Ectodermal cell (in vitro differentiated cells): ENCODE results near the gene L3MBTL3.
"Not testable (repeated sequence)": the region's sequence is repeated elsewhere in the genome, so short reads cannot be mapped to it uniquely, and the experiment has no call there.

Source experiments
- H3K27ac ChIP-seq: 2 replicates; pipeline ENCODE4 v1.7.0; 2013; ENCODE audit warnings: mild to moderate bottlenecking, low read depth, low read length; ENCODE audit not compliant: insufficient read depth, poor library complexity, severe bottlenecking
- H3K27me3 ChIP-seq: 2 replicates; pipeline ENCODE4 v1.7.0; 2013; ENCODE audit warnings: mild to moderate bottlenecking, low read length; ENCODE audit not compliant: insufficient read depth, control insufficient read depth, poor library complexity, severe bottlenecking
- H3K36me3 ChIP-seq: one replicate; pipeline ENCODE4 v1.7.0; 2013; ENCODE audit warnings: low read length; ENCODE audit not compliant: control insufficient read depth, insufficient read depth
- H3K4me1 ChIP-seq: one replicate; pipeline ENCODE4 v1.7.0; 2013; ENCODE audit warnings: low read length; ENCODE audit not compliant: control insufficient read depth, insufficient read depth
- H3K4me3 ChIP-seq: 2 replicates; pipeline ENCODE4 v1.7.0; 2013; ENCODE audit warnings: low read depth, low read length, control low read depth; ENCODE audit not compliant: insufficient read depth
- H3K9me3 ChIP-seq: 2 replicates; pipeline ENCODE4 v1.7.0; 2013; ENCODE audit warnings: mild to moderate bottlenecking, low read length, moderate library complexity; ENCODE audit not compliant: control insufficient read depth
- WGBS, 2 experiments: methylation state at CpG; one replicate each; pipeline ENCODE4 v1.1.7; 2013; ENCODE audit warnings: missing lambda C conversion rate in 2 of 2; 5-methylcytosine and 5-hydroxymethylcytosine counted together

Gene L3MBTL3

DNA sequence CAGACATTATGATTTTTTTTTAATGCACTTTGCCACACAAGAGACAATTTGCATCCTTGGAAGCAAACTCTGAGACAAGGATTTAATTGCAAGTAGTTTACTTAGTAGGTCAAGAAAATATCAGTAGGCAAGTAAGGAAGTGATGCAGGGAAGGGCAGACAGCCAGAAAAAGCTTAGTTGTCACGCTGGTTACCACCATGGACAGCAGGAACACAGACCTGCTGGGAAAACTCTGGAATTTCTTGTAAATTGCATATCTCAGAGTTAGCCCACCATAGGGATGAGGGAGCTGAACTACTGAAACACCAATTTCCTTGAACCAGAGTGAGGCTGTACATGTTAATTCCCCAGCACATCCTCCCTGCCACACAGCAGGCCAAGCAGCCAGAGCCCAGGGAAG is 92.7 kb downstream of the L3MBTL3 start:
- H3K27ac ChIP-seq, result no peak overlapping the region
- 94% methylated on average over 1 of the region's 1 CpG for WGBS, 2 experiments
- no peaks in the 10 kb centered on the region for H3K27me3 ChIP-seq

DNA sequence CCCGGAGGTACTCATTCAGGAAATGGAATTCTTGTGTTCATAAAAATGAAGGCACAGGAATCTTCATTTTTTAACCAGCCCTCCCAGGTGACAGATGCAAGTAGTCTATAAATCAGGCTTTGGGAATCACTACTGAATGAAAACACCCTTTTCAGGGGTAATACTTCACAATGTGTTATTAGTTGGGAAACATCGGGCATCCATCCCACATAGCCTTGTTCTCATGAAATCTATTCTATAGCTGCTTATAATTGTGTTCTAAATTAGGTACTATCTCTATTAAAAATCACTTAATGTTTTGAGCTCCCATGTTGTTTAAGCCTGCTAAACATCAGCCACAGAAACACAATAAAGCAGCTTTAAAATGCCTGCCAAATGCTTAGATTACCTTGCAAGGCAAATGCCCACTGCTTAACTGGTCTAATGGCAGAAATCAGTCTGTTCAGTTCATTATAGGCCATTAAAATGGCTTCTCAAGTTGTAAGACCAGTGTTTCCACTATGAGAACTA is 94.9 kb downstream of the L3MBTL3 start:
- no peak overlapping the region for H3K27ac ChIP-seq
- H3K9me3 ChIP-seq, result no peaks in the 10 kb centered on the region
- no peak overlapping the region for H3K4me3 ChIP-seq
- H3K4me1 ChIP-seq, result no peaks in the 10 kb centered on the region
- no peaks in the 10 kb centered on the region for H3K27me3 ChIP-seq
- WGBS, 2 experiments, result 97 to 100% methylated on average over 1 to 2 of the region's 2 CpGs
- H3K36me3 ChIP-seq, result no peaks in the 10 kb centered on the region

More for the DNA sequence above, 92.7 kb downstream of the L3MBTL3 start:
- H3K36me3 ChIP-seq, result no peaks in the 10 kb centered on the region
- no peak overlapping the region for H3K4me3 ChIP-seq
- H3K9me3 ChIP-seq, result no peaks in the 10 kb centered on the region
- no peaks in the 10 kb centered on the region for H3K4me1 ChIP-seq

DNA sequence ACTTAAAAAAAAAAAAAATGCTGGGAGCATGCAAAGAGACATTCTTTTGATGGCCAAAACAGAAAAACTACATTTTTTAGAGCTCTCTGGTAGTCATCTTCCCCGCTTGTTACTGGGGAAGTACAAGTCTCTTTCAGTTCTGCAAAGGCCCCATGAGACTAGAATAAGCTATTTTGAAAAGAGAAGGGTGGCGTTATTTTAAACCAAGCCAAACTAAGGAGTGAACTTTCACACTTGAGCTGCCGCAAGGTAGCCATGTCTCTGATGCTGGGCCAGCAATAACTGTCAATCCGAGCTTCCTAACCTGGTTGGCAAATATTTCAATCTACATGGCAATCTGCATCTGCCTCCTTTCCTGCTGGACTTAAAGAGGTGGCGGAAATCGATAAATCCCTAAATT is 96.7 kb downstream of the L3MBTL3 start:
- no peaks in the 10 kb centered on the region for H3K27me3 ChIP-seq
- 97 to 98% methylated on average over 6 of the region's 6 CpGs for WGBS, 2 experiments
- H3K4me3 ChIP-seq, result no peak overlapping the region

DNA sequence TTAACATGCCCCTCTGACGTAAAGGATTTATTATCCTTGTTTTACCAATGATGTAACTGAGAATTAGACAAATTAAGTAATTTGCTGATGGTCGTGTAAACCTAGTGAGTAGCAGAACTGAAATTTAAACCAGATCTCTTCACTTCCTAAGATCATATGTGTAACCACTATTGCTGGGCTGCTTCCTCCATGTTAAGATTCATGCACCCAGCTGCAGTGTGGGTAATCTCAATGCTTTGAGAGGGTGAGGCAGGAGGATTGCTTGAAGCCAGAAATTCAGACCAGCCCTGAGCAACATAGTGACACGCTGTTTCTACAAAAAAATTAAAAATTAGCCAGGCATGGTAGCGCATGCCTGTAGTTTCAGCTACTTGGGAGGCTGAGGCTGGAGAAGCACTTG is 97.9 kb downstream of the L3MBTL3 start:
- whole genome bisulfite sequencing, 2 experiments, result 96 to 99% methylated on average over 2 to 3 of the region's 4 CpGs

More for the DNA sequence above, 96.7 kb downstream of the L3MBTL3 start:
- Histone ChIP-seq H3K27ac (no peak overlapping the region), H3K4me1 (no peaks in the 10 kb centered on the region), H3K36me3 (no peaks in the 10 kb centered on the region), H3K9me3 (no peaks in the 10 kb centered on the region)

DNA sequence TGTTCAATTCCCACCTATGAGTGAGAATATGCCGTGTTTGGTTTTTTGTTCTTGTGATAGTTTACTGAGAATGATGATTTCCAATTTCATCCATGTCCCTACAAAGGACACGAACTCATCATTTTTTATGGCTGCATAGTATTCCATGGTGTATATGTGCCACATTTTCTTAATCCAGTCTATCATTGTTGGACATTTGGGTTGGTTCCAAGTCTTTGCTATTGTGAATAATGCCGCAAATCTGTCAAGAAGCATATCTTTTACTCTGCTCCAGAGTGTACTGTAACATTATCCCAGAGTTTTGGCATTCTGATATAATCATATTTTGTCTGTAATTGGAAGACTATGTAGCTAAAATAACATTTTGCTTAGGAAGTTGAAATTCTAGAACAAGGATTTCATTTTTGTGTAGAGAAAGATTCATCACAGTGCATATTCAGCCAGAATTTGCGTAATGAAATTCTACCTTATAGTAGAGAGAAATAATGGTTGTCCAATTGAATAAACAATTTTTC is 98.9 kb downstream of the L3MBTL3 start:
- not testable (repeated sequence) for H3K9me3 ChIP-seq, H3K27me3 ChIP-seq
- WGBS, 2 experiments, result 94 to 100% methylated on average over 1 of the region's 4 CpGs

More for the DNA sequence above, 97.9 kb downstream of the L3MBTL3 start:
- H3K27ac ChIP-seq, result no peak overlapping the region
- H3K4me1 ChIP-seq, result no peaks in the 10 kb centered on the region
- H3K27me3 ChIP-seq, result no peaks in the 10 kb centered on the region
- H3K9me3 ChIP-seq, result no peaks in the 10 kb centered on the region
- H3K36me3 ChIP-seq, result no peaks in the 10 kb centered on the region
- H3K4me3 ChIP-seq, result no peak overlapping the region

DNA sequence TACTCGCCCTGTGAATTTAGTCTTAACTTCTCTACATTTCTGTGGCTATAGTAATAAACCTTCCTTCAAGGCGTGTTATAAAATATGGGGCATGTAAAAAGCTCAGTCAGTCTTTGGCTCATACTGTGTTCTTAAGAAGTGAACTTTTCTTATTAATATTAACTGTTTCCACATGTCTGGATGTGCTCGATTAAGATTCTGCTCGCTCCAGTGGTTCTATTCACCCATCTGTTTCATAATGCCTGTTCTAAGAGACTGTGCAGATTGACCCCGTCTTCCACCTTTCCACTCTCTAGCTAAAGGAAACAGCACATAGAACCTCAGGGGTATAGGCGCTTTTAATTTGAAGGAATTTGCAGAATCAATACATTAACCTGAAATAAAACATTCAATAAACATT is 99.9 kb downstream of the L3MBTL3 start:
- no peaks in the 10 kb centered on the region for H3K27me3 ChIP-seq
- H3K27ac ChIP-seq, result no peak overlapping the region
- no peaks in the 10 kb centered on the region for H3K36me3 ChIP-seq
- no peak overlapping the region for H3K4me3 ChIP-seq
- no peaks in the 10 kb centered on the region for H3K4me1 ChIP-seq
- H3K9me3 ChIP-seq, result no peaks in the 10 kb centered on the region
- WGBS, 2 experiments, result 96 to 98% methylated on average over 5 to 6 of the region's 6 CpGs

More for the DNA sequence above, 98.9 kb downstream of the L3MBTL3 start:
- H3K36me3 ChIP-seq, H3K4me3 ChIP-seq, H3K27ac ChIP-seq, H3K4me1 ChIP-seq: not testable (repeated sequence)

DNA sequence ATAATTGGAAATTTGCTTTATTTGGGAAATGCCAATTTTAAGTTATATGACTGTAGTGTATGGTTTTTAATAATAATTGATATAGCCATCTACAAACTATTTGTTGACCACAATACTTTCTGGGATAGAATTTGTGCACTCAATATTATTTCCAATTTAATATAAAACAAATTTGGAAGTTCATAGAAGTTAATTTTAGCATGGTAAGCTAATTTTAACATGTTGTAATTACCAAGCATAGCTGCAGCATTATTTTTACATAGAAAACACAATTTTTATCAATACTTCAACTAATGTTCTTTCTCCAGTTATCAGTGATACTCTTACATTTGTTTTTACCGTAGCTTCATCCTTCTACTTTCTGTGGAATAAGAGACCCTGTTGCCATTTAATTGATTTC is 100.8 kb downstream of the L3MBTL3 start:
- Histone ChIP-seq H3K27ac (no peak overlapping the region), H3K36me3 (no peaks in the 10 kb centered on the region), H3K4me1 (no peaks in the 10 kb centered on the region), H3K9me3 (no peaks in the 10 kb centered on the region), H3K4me3 (no peak overlapping the region), H3K27me3 (no peaks in the 10 kb centered on the region)
- WGBS, 2 experiments, result 100% methylated on average over 1 of the region's 1 CpG

DNA sequence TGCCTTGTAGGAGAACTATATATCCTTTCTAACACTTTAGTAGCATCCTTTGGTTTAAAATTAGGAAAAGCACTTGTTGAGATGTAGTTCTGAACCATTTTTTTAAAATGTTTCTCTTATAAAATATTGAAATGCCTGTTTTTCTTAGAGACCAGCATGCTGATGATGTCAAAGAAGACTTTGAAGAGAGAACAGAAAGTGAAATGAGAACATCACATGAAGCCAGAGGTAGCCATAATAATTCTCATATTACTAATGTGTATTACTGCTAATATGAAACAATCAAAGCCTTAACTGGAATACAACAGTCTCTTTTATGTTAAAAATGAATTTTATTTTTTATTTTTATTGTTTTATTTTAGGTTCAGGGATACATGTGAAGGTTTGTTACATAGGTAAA is 102.3 kb downstream of the L3MBTL3 start:
- H3K4me1 ChIP-seq, result no peaks in the 10 kb centered on the region
- no peaks in the 10 kb centered on the region for H3K36me3 ChIP-seq
- no peaks in the 10 kb centered on the region for H3K9me3 ChIP-seq
- H3K27ac ChIP-seq, result no peak overlapping the region
- no peaks in the 10 kb centered on the region for H3K27me3 ChIP-seq
- H3K4me3 ChIP-seq, result no peak overlapping the region

DNA sequence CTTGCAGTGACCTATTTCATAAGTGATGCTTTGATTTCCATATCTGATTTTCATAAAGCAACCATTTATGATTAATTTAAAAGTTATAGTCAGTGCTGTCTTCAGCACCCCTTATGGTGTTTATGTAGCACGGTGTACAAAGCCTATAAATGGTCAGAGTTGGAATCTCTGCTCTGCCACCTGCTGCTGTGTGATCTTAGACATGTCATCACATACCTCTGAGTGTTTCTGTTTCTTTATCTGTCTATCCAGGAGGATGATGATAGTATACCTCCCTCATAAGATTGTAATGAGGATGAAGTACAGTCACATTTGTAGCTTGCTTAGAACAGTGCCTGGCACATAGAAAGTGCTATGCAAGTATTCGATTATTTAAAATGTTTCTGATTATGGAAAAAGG is 103.9 kb downstream of the L3MBTL3 start:
- H3K36me3 ChIP-seq, result no peaks in the 10 kb centered on the region
- WGBS, 2 experiments, result 96 to 97% methylated on average over 2 of the region's 2 CpGs
- no peaks in the 10 kb centered on the region for H3K4me1 ChIP-seq
- H3K27me3 ChIP-seq, result no peaks in the 10 kb centered on the region
- H3K9me3 ChIP-seq, result no peaks in the 10 kb centered on the region
- H3K27ac ChIP-seq, result no peak overlapping the region
- H3K4me3 ChIP-seq, result no peak overlapping the region

DNA sequence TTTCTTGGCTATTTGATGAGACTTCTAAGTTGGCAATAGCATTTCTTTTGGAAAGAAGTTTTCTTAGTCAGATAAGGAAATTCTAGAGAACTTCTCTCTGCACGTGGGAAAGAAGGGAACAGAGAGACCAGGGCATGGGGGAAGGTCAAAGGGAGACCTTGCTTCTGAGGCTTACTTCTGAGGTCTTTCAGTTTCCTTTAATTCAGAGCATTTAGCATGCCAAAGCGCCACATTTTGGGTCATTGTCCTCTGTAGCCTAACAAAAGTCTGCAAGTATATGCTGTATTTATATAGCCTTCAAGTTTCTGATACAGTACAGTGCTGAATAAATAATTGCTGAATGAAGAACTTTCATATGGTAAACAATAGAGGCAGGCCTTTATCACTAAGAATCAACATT is 108.8 kb downstream of the L3MBTL3 start:
- Histone ChIP-seq H3K4me1 (no peaks in the 10 kb centered on the region), H3K9me3 (no peaks in the 10 kb centered on the region), H3K27ac (no peak overlapping the region), H3K4me3 (no peak overlapping the region), H3K36me3 (no peaks in the 10 kb centered on the region), H3K27me3 (no peaks in the 10 kb centered on the region)
- 69 to 70% methylated on average over 2 of the region's 2 CpGs for WGBS, 2 experiments

DNA sequence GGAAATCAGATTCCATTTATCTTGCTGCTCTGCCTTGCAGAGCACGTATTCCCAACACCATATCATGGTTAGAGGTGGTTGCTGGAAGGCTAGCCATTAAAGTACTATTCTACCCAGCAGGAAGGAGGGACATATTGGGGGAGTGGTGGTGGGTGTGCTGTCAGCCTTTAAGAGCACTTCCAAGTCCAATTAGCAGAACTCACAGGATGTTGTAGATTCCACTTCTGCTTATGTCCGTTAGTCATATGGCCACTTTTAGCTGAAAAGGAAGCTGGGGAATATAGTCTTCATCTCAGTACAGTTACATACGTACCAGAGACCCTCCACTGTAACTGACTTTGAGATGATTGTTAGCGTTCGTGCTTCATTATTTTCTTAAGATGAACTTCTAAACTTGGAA is 109.9 kb downstream of the L3MBTL3 start:
- Histone ChIP-seq H3K27me3 (no peaks in the 10 kb centered on the region), H3K27ac (no peak overlapping the region), H3K36me3 (no peaks in the 10 kb centered on the region), H3K4me3 (no peak overlapping the region), H3K9me3 (no peaks in the 10 kb centered on the region), H3K4me1 (no peaks in the 10 kb centered on the region)
- WGBS, 2 experiments, result 97 to 98% methylated on average over 5 of the region's 5 CpGs
